ENCODE results near the gene PHF20. TPM values are rescaled to one million over a fixed set of nuclear protein-coding genes. Genes with fewer than 3 reads are reported as not detected.
"Not testable (repeated sequence)": the region's sequence is repeated elsewhere in the genome, so short reads cannot be mapped to it uniquely, and the experiment has no call there.

PHF20 gene
- total and polyA plus RNA-seq, 9 donors, result 17.6 to 70.0 (median 47.0) TPM

DNA sequence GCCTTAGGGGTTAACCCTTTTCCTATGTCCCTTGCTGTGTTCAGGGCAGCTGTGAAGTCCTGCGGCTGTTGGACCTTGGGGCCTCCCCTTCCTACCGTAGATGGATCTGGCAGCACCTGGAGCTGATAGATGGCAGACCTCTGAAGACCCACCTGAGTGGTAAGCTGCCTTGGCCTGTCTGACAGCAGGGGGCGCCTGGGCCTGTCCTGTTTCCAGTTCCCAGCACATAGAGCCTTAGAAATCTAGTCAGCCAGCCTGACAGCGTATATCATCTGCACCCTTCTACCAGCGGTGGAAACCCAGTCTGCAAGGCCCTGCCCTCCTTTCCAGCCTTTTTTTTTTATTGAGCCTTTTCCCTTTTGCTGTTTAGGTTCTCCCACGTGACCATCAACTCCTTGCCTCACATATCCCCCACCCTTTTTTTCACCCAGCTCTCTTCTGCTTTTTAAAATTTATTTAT, 223.2 kb downstream of the PHF20 start:
- H3K9me3 ChIP-seq, result no peaks in the 10 kb centered on the region
- no peak for TF ChIP-seq POLR2A (IDR thresholded peaks at IDR 0.05)
- TF ChIP-seq, protein P1, sequence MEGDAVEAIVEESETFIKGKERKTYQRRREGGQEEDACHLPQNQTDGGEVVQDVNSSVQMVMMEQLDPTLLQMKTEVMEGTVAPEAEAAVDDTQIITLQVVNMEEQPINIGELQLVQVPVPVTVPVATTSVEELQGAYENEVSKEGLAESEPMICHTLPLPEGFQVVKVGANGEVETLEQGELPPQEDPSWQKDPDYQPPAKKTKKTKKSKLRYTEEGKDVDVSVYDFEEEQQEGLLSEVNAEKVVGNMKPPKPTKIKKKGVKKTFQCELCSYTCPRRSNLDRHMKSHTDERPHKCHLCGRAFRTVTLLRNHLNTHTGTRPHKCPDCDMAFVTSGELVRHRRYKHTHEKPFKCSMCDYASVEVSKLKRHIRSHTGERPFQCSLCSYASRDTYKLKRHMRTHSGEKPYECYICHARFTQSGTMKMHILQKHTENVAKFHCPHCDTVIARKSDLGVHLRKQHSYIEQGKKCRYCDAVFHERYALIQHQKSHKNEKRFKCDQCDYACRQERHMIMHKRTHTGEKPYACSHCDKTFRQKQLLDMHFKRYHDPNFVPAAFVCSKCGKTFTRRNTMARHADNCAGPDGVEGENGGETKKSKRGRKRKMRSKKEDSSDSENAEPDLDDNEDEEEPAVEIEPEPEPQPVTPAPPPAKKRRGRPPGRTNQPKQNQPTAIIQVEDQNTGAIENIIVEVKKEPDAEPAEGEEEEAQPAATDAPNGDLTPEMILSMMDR (IDR thresholded peaks at IDR 0.05), result peak; percentile 58 to 74 (median 64)
- intact Hi-C loops (cut with DNase I), result loop anchor here (2.0 to 10.0 kb wide), 7 partner anchors 137 to 442 kb away; no protein-coding TSS in a partner anchor
- no peaks in the 10 kb centered on the region for H3K4me1 ChIP-seq (ENCODE audit: insufficient read depth)
- DNase-seq, result peak; percentile 74 to 86 (median 81)
- no peak overlapping the region for H3K27ac ChIP-seq
- H3K36me3 ChIP-seq, result no peaks in the 10 kb centered on the region
- no peaks in the 10 kb centered on the region for H3K27me3 ChIP-seq
- H3K4me3 ChIP-seq, result no peak overlapping the region
- WGBS, 3 donors, result 2 to 6% (median 3%) methylated on average over 6 of the region's 6 CpGs

DNA sequence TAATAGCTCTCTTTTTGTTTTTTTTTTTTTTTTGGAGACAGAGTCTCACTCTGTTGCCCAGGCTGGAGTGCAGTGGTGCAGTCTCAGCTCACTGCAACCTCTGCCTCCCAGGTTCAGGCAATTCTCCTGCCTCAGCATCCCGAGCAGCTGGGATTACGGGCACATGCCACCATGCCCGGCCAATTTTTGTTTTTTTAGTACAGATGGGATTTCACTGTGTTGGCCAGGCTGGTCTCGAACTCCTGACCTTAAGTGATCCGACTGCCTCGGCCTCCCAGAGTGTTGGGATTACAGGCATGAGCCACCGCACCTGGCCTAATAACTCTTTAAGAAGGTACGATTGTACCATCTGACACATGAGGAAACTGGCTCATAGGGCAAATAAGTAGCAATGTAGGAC, 224.7 kb downstream of the PHF20 start:
- not testable (repeated sequence) for H3K27ac ChIP-seq; DNase-seq; H3K4me3 ChIP-seq; H3K4me1 ChIP-seq (ENCODE audit: insufficient read depth); H3K36me3 ChIP-seq; H3K27me3 ChIP-seq; H3K9me3 ChIP-seq
- intact Hi-C loops (cut with DNase I), result loop anchor here in 2 of 4 donors (5.0 to 10.0 kb wide), 2 partner anchors 141 to 198 kb away; no protein-coding TSS in a partner anchor
- 92 to 98% (median 92%) methylated on average over 8 of the region's 8 CpGs for WGBS, 3 donors

Small RNA genes lying within 50 kb of the gene (small RNA-seq; reads per million reads assigned to genes)
- gene COX7BP2, result not detected
- gene HIGD1AP16, result not detected
- gene RF00019, result not detected
- gene RF00026, result not detected
- not detected for gene RNU4-40P
- not detected for gene RNU6-937P

Other genes starting within 250 kb of the PHF20 start
- not detected for gene C20orf173, start 242.4 kb upstream of the PHF20 start, total RNA-seq
- not detected for gene C20orf173, start 242.4 kb upstream of the PHF20 start, polyA plus RNA-seq
- gene ERGIC3, start 229.9 kb upstream of the PHF20 start, total RNA-seq, result 100 to 1,000 TPM; 168 to 278 (median 221) TPM
- 100 to 1,000 TPM; 212 to 354 TPM for gene ERGIC3, start 229.9 kb upstream of the PHF20 start, polyA plus RNA-seq
- 10 to 100 TPM in 2 of 7 donors, 1 to 10 TPM in 5; 6.3 to 12.8 (median 9.9) TPM for gene SPAG4, start 156.2 kb upstream of the PHF20 start, total RNA-seq
- gene SPAG4, start 156.2 kb upstream of the PHF20 start, polyA plus RNA-seq, result 1 to 10 TPM in 1 of 2 donors, under 1 TPM in 1; 1.00 to 4.4 TPM
- gene CPNE1, start 107.1 kb upstream of the PHF20 start, total RNA-seq, result 100 to 1,000 TPM in 6 of 7 donors, 10 to 100 TPM in 1; 97.5 to 173 (median 165) TPM
- 100 to 1,000 TPM; 127 to 129 TPM for gene CPNE1, start 107.1 kb upstream of the PHF20 start, polyA plus RNA-seq
- 100 to 1,000 TPM in 5 of 7 donors, 10 to 100 TPM in 2; 30.0 to 130 (median 107) TPM for gene RBM12, start 107.1 kb upstream of the PHF20 start, total RNA-seq
- 10 to 100 TPM; 20.4 to 63.5 TPM for gene RBM12, start 107.1 kb upstream of the PHF20 start, polyA plus RNA-seq
- gene NFS1, start 72.7 kb upstream of the PHF20 start, total RNA-seq, result 10 to 100 TPM; 17.3 to 33.7 (median 29.4) TPM
- gene NFS1, start 72.7 kb upstream of the PHF20 start, polyA plus RNA-seq, result 10 to 100 TPM; 26.8 to 58.1 TPM
- gene ROMO1, start 72.6 kb upstream of the PHF20 start, total RNA-seq, result 100 to 1,000 TPM in 6 of 7 donors, 10 to 100 TPM in 1; 98.7 to 404 (median 112) TPM
- gene ROMO1, start 72.6 kb upstream of the PHF20 start, polyA plus RNA-seq, result 100 to 1,000 TPM in 1 of 2 donors, 10 to 100 TPM in 1; 23.2 to 195 TPM
- 100 to 1,000 TPM; 277 to 389 (median 356) TPM for gene RBM39, start 29.8 kb upstream of the PHF20 start, total RNA-seq
- 100 to 1,000 TPM; 247 to 269 TPM for gene RBM39, start 29.8 kb upstream of the PHF20 start, polyA plus RNA-seq
- 100 to 1,000 TPM in 2 of 7 donors, 10 to 100 TPM in 5; 48.2 to 177 (median 68.7) TPM for gene SCAND1, start 182.5 kb downstream of the PHF20 start, total RNA-seq
- 100 to 1,000 TPM in 1 of 2 donors, not detected in 1; 112 TPM for gene SCAND1, start 182.5 kb downstream of the PHF20 start, polyA plus RNA-seq
- 1 to 10 TPM; 2.4 to 8.7 (median 4.5) TPM for gene CNBD2, start 196.6 kb downstream of the PHF20 start, total RNA-seq
- 1 to 10 TPM; 2.7 to 6.7 TPM for gene CNBD2, start 196.6 kb downstream of the PHF20 start, polyA plus RNA-seq

All from ovary (tissue), 9 donors.